Neutrophil (primary cell): ENCODE measurements around the gene RANBP3L.

Source experiments
- H3K27ac ChIP-seq: fragments of 200-600 bp; sonication (generic); 2 replicates; pipeline ENCODE4 v1.5.1; 2016; ENCODE audit warnings: mild to moderate bottlenecking, moderate library complexity
- H3K27me3 ChIP-seq: fragments of 200-600 bp; sonication (generic); 2 replicates; pipeline ENCODE4 v1.6.0; 2016; ENCODE audit warnings: mild to moderate bottlenecking
- H3K36me3 ChIP-seq: fragments of 200-600 bp; sonication (generic); 2 replicates; pipeline ENCODE4 v1.5.1; 2017
- H3K4me1 ChIP-seq, 2 experiments: fragments of 200-600 bp in 1 of 2; sonication (generic) in 1 of 2; 1 replicate in 1 of 2; 2 replicates in 1 of 2; pipeline versions ENCODE4 v1.5.1 to v1.6.1; 2013 to 2016; ENCODE audit warnings: low read depth in 1 of 2, low read length in 1 of 2, mild to moderate bottlenecking in 1 of 2, moderate library complexity in 1 of 2; ENCODE audit not compliant: control insufficient read depth in 1 of 2, insufficient read depth in 1 of 2
- H3K4me3 ChIP-seq, 2 experiments: fragments of 200-600 bp in 1 of 2; sonication (generic) in 1 of 2; 1 replicate in 1 of 2; 2 replicates in 1 of 2; pipeline ENCODE4 v1.5.1; 2013 to 2016; ENCODE audit warnings: low read depth in 1 of 2, low read length in 1 of 2, mild to moderate bottlenecking in 1 of 2, moderate library complexity in 1 of 2
- H3K9me3 ChIP-seq: fragments of 200-600 bp; sonication (generic); 2 replicates; pipeline ENCODE4 v1.5.1; 2016
- CTCF ChIP-seq: fragments of 200-600 bp; sonication (generic); IDR thresholded peaks from 2 replicates; pipeline ENCODE4 v1.5.1; 2016; ENCODE audit warnings: antibody characterized with exemption

The RANBP3L gene

GRCh38 chr5:36277521-36278176 lies 24.1 kb downstream of the RANBP3L start:
- H3K9me3 ChIP-seq: no peaks in the 10 kb centered on the region
- no peaks in the 10 kb centered on the region for H3K27me3 ChIP-seq
- no peak overlapping the region for H3K4me3 ChIP-seq
- no peaks in the 10 kb centered on the region for H3K36me3 ChIP-seq
- TF ChIP-seq CTCF: no peak
- peaks cover 0 to 9% of the 10 kb centered on the region in 2 experiments for H3K4me1 ChIP-seq
- no peak overlapping the region for H3K27ac ChIP-seq

GRCh38 chr5:36276864-36277263 lies 24.8 kb downstream of the RANBP3L start:
- H3K36me3 ChIP-seq: no peaks in the 10 kb centered on the region
- TF ChIP-seq CTCF: no peak
- H3K27me3 ChIP-seq: no peaks in the 10 kb centered on the region
- H3K27ac ChIP-seq: no peak overlapping the region
- peaks cover 0 to 9% of the 10 kb centered on the region in 2 experiments for H3K4me1 ChIP-seq
- H3K9me3 ChIP-seq: no peaks in the 10 kb centered on the region
- no peak overlapping the region for H3K4me3 ChIP-seq

- peaks cover 0 to 9% of the 10 kb centered on the region in 2 experiments for H3K4me1 ChIP-seq
- TF ChIP-seq CTCF: no peak
- peak overlapping the region; percentile 30 for H3K27ac ChIP-seq
- H3K36me3 ChIP-seq: no peaks in the 10 kb centered on the region
- no peaks in the 10 kb centered on the region for H3K27me3 ChIP-seq
- H3K4me3 ChIP-seq: no peak overlapping the region
- H3K9me3 ChIP-seq: no peaks in the 10 kb centered on the region
Observed at GRCh38 chr5:36273809-36274526, 27.7 kb downstream of the RANBP3L start.

GRCh38 chr5:36272136-36272690 lies 29.5 kb downstream of the RANBP3L start:
- Histone ChIP-seq H3K4me3 (no peak overlapping the region), H3K36me3 (no peaks in the 10 kb centered on the region), H3K27me3 (no peaks in the 10 kb centered on the region), H3K27ac (no peak overlapping the region), H3K9me3 (no peaks in the 10 kb centered on the region), H3K4me1 (peaks cover 0 to 9% of the 10 kb centered on the region in 2 experiments)
- no peak for TF ChIP-seq CTCF

GRCh38 chr5:36270876-36271575 lies 30.7 kb downstream of the RANBP3L start:
- Histone ChIP-seq H3K9me3 (no peaks in the 10 kb centered on the region), H3K36me3 (no peaks in the 10 kb centered on the region), H3K27me3 (no peaks in the 10 kb centered on the region), H3K27ac (no peak overlapping the region), H3K4me3 (no peak overlapping the region), H3K4me1 (peaks cover 0 to 9% of the 10 kb centered on the region in 2 experiments)
- TF ChIP-seq CTCF: no peak
